ENCODE measurements around the gene BZW2. TPM values are rescaled to one million over a fixed set of nuclear protein-coding genes. Genes with fewer than 3 reads are reported as not detected.
A peak's percentile ranks its signal among the peaks of the same experiment; 100 is the strongest.

The BZW2 gene
- total RNA-seq, 6 donors from 2014 or later = 27.9 to 63.7 (median 31.9) TPM

GRCh38 chr7:16742547-16742946 lies 96.6 kb downstream of the BZW2 start:
- Histone ChIP-seq H3K36me3 (no peaks in the 10 kb centered on the region), H3K27ac (no peak overlapping the region), H3K4me1 (peaks cover 0 to 9% (median 4%) of the 10 kb centered on the region in 4 donors), H3K4me3 (no peak overlapping the region), H3K27me3 (no peaks in the 10 kb centered on the region), H3K9me3 (no peaks in the 10 kb centered on the region)
- TF ChIP-seq POLR2A (IDR thresholded peaks at IDR 0.05) (no peak), CTCF (IDR thresholded peaks at IDR 0.05) (no peak), POLR2AphosphoS5 (IDR thresholded peaks at IDR 0.05) (no peak), EP300 (IDR thresholded peaks at IDR 0.05) (no peak)
- DNase-seq = no peak
- ATAC-seq (ENCODE audit: low FRiP score in 2 of 2) = no peak
- WGBS, 2 donors = 95 to 97% methylated on average over 3 of the region's 3 CpGs

GRCh38 chr7:16743236-16743635 lies 97.3 kb downstream of the BZW2 start:
- Histone ChIP-seq H3K27ac (peak overlapping the region in 2 of 4 donors; percentile 8 to 52), H3K4me1 (peaks cover 0 to 9% (median 4%) of the 10 kb centered on the region in 4 donors), H3K27me3 (no peaks in the 10 kb centered on the region), H3K36me3 (no peaks in the 10 kb centered on the region), H3K4me3 (no peak overlapping the region), H3K9me3 (no peaks in the 10 kb centered on the region)
- no peak for TF ChIP-seq EP300 (IDR thresholded peaks at IDR 0.05)
- no peak for TF ChIP-seq POLR2A (IDR thresholded peaks at IDR 0.05)
- TF ChIP-seq CTCF (IDR thresholded peaks at IDR 0.05) = no peak
- TF ChIP-seq POLR2AphosphoS5 (IDR thresholded peaks at IDR 0.05) = no peak
- DNase-seq (no peak), ATAC-seq (ENCODE audit: low FRiP score in 2 of 2) (no peak)
- WGBS, 2 donors = 33 to 49% methylated on average over 4 of the region's 4 CpGs

DNA sequence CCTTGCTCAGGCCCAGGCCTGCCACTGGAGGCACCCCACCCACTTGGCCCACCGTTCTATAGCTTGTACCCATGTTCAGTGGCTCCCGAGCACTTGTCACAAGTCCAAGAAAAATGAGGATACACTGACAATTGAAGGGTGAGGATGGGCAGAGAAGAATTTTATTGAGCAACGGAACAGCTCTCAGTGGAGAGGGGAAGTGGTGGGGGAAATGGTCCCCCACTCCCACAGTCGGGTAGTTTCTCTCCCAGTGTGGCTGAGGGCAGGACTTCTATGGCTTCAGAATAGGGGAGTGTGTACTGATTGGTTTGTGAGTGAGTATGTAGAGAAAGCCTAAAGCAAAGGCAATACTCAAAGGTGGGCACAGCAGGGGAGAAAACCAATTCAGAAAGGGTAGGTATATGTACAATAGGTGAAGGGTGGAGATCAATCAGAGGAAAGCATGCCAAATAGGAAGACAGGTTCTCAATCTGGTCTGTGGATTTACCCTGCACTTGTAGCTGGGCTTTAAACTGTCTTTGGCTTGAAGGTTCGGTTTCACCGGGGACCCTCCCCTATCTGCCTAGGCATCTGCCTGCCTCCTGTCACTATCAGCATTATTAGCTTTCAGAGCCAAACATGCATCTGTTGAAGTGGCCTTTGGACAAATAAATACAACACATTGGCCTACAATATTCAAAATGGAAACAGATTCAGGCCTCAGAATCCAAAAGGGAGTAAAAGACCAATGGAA lies 98.7 kb downstream of the BZW2 start:
- no peaks in the 10 kb centered on the region for H3K27me3 ChIP-seq
- 75 to 78% methylated on average over 6 of the region's 6 CpGs for WGBS, 2 donors
- peaks cover 0 to 9% (median 4%) of the 10 kb centered on the region in 4 donors for H3K4me1 ChIP-seq
- no peaks in the 10 kb centered on the region for H3K36me3 ChIP-seq
- TF ChIP-seq POLR2AphosphoS5 (IDR thresholded peaks at IDR 0.05) = no peak
- no peak for TF ChIP-seq POLR2A (IDR thresholded peaks at IDR 0.05)
- TF ChIP-seq CTCF (IDR thresholded peaks at IDR 0.05) = no peak
- TF ChIP-seq EP300 (IDR thresholded peaks at IDR 0.05) = no peak
- ATAC-seq (ENCODE audit: low FRiP score in 2 of 2) = no peak
- peak overlapping the region in 1 of 4 donors; percentile 52 for H3K27ac ChIP-seq
- no peak overlapping the region for H3K4me3 ChIP-seq
- no peaks in the 10 kb centered on the region for H3K9me3 ChIP-seq
- no peak for DNase-seq

DNA sequence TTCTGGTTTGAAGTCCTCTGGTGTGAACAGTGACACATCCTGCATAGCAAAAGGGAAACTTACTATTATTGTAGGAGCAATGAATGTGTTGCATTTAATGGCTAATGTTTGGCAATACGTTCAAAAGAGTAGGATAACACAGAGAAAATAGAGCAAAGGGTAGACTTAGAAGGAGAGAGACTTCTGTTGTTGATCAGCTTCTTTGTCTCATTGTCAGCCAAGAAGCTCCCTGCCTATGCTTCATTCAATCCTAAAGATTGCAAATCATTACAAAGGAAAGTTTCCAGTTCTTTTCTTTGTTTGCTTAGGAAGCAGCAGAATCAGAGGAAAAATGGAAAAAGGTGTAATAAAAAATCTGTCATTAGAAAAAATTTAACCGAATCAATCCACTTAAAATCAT lies 99.7 kb downstream of the BZW2 start:
- Histone ChIP-seq H3K27me3 (no peaks in the 10 kb centered on the region), H3K4me3 (no peak overlapping the region), H3K9me3 (no peaks in the 10 kb centered on the region), H3K27ac (no peak overlapping the region), H3K4me1 (peaks cover 0 to 7% (median 4%) of the 10 kb centered on the region in 4 donors), H3K36me3 (no peaks in the 10 kb centered on the region)
- TF ChIP-seq EP300 (IDR thresholded peaks at IDR 0.05) = no peak
- no peak for TF ChIP-seq POLR2A (IDR thresholded peaks at IDR 0.05)
- TF ChIP-seq CTCF (IDR thresholded peaks at IDR 0.05) = no peak
- no peak for TF ChIP-seq POLR2AphosphoS5 (IDR thresholded peaks at IDR 0.05)
- ATAC-seq (ENCODE audit: low FRiP score in 2 of 2) = no peak
- no peak for DNase-seq
- WGBS, 2 donors = 58 to 69% methylated on average over 2 of the region's 2 CpGs

- peaks cover 0 to 6% (median 4%) of the 10 kb centered on the region in 4 donors for H3K4me1 ChIP-seq
- TF ChIP-seq POLR2A (IDR thresholded peaks at IDR 0.05) (no peak), POLR2AphosphoS5 (IDR thresholded peaks at IDR 0.05) (peak in 1 of 2 donors; percentile 50), EP300 (IDR thresholded peaks at IDR 0.05) (no peak), CTCF (IDR thresholded peaks at IDR 0.05) (no peak)
Measured at GRCh38 chr7:16747102-16747501, 101.1 kb downstream of the BZW2 start.

More at GRCh38 chr7:16747102-16747501, 101.1 kb downstream of the BZW2 start:
- WGBS, 2 donors = 53 to 84% methylated on average over 1 of the region's 1 CpG
- Histone ChIP-seq H3K9me3 (no peaks in the 10 kb centered on the region), H3K27me3 (no peaks in the 10 kb centered on the region), H3K36me3 (no peaks in the 10 kb centered on the region), H3K4me3 (no peak overlapping the region), H3K27ac (no peak overlapping the region)
- ATAC-seq (ENCODE audit: low FRiP score in 2 of 2) (no peak), DNase-seq (no peak)

Measured in upper lobe of left lung (tissue), 6 donors.